Activated CD8-positive, alpha-beta memory T cell treated with anti-CD3 and anti-CD28 coated beads, Interleukin-2, amount 10 ng/mL, durations not matched to agents 7 days and 5 days (primary cell): Measurements from ENCODE around the gene KLHL17. TPM values are rescaled to one million over a fixed set of nuclear protein-coding genes. Genes with fewer than 3 reads are reported as not detected.

Experiments used
- ATAC-seq: fragments of 150-1000 bp; cut with Tn5 transposase; one replicate; pipeline ENCODE4 v1.10.0; 2021; ENCODE audit warnings: moderate library complexity
- CTCF ChIA-PET: fragments of 350-600 bp; sonication (Branson Sonifier 250); formaldehyde crosslinking; loops from one replicate; lab custom pipeline; 2021; ENCODE audit warnings: antibody characterized with exemption; lab: Charles Lee
- DNase-seq: peaks from one replicate; pipeline ENCODE4 v3.0.0-alpha.2; 2020
- H3K27ac Mint-ChIP-seq: one replicate; pipeline ENCODE4 v1.8.0; 2021; ENCODE audit warnings: mild to moderate bottlenecking, mixed read lengths
- H3K27me3 Mint-ChIP-seq: one replicate; pipeline ENCODE4 v1.8.0; 2021; ENCODE audit warnings: mixed read lengths
- H3K36me3 Mint-ChIP-seq: one replicate; pipeline ENCODE4 v1.8.0; 2021; ENCODE audit warnings: mild to moderate bottlenecking, mixed read lengths
- H3K4me1 Mint-ChIP-seq: one replicate; pipeline ENCODE4 v1.8.0; 2021; ENCODE audit warnings: mixed read lengths
- H3K4me3 Mint-ChIP-seq: one replicate; pipeline ENCODE4 v1.8.0; 2021; ENCODE audit warnings: mild to moderate bottlenecking, moderate library complexity, mixed read lengths
- H3K9me3 Mint-ChIP-seq: one replicate; pipeline ENCODE4 v1.8.0; 2022; ENCODE audit warnings: low read depth, mixed read lengths
- total RNA-seq, 2 experiments: library from RNA; stranded (reverse); gene quantifications; one replicate each; pipeline ENCODE4 v1.2.3, GENCODE V29; 2021

The KLHL17 gene
- total RNA-seq, 2 experiments from 2014 or later, result 30.7 to 32.4 TPM

DNA sequence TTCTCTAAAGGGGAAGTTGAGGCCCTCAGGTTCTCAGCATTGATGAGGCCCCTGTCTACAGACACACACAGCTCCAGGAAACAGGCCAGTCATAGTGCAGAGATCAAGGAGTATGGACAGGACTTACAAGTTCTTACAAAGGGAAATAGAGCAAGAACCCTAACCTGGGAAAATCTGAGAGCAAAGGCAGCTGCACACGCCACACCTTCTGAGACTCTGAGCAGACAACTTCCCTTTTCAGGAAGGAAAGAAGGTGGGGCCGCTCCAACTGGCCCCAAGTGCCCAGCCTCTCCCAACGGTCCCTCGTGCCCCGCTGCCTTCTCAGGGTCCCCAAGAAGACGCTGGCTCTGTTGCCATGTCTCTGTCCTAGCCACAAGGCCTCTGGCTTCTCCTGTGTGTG, 4.9 kb upstream of the KLHL17 start:
- Mint-ChIP-seq H3K36me3 (peaks cover 22% of the 10 kb centered on the region), H3K4me1 (peaks cover 11% of the 10 kb centered on the region), H3K27ac (no peak overlapping the region), H3K9me3 (no peaks in the 10 kb centered on the region), H3K4me3 (no peak overlapping the region), H3K27me3 (no peaks in the 10 kb centered on the region)
- CTCF ChIA-PET, result no interaction called here
- ATAC-seq (no peak), DNase-seq (no peak)

- CTCF ChIA-PET, result no interaction called here
- H3K4me3 Mint-ChIP-seq, result no peak overlapping the region
- ATAC-seq, result no peak
- peaks cover 15% of the 10 kb centered on the region for H3K36me3 Mint-ChIP-seq
- peaks cover 14% of the 10 kb centered on the region for H3K4me1 Mint-ChIP-seq
- DNase-seq, result no peak
- no peak overlapping the region for H3K27ac Mint-ChIP-seq
- no peaks in the 10 kb centered on the region for H3K27me3 Mint-ChIP-seq
- H3K9me3 Mint-ChIP-seq, result no peaks in the 10 kb centered on the region
Measured at GRCh38 chr1:956636-957035, 3.7 kb upstream of the KLHL17 start.

DNA sequence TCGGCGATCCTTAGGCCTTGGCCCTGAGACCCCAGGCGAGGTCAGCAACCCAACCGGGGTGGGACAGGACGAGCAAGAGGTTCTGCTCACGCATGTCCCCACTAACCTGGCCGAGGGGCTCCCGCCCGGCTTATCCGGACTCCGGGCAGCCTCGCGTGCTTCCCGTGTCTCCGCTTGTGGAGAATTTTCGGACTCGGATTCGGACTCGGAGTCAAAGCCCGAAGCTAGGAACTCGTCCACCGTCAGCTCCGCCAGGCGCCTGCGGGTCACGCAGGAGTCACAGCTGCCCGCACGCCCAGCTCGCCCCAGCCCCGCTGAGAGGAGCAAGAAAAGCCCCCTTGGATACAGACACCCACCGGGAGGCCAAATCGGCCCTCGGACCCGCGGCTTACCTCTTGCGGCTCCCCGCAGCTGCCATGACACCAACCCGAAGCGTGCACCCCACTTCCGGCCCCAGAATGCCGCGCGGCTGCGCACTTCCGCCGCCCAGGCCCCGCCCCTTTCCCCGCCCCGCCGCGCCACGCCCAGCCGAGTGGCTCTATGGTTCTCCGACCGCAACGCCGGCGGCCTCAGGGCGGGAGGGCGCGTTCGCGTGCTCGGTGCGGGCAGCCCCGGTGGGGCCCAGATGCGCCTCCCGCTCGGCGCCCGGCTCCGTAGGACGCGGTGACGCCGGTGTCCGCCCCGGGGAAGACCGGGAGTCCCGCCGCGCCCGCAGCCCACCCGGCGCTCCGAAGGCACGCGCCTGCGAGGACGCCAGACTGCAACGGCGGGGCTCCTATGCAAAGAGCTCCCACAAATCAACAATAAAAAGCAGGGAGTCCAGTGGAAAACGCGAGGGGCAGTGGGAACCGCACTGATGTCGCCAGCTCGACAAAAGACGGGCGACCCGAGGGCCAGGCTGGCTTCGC, 1.3 kb upstream of the KLHL17 start, which contains the start of gene NOC2L:
TSS of gene NOC2L (minus strand) at position 434 of the 908 bp plus-strand sequence. CDS start at position 418, 16 bp downstream.
- Mint-ChIP-seq H3K36me3 (peaks cover 12% of the 10 kb centered on the region), H3K9me3 (no peaks in the 10 kb centered on the region), H3K27me3 (no peaks in the 10 kb centered on the region), H3K4me3 (peak within 1 kb of the TSS; percentile 81), H3K4me1 (peaks cover 16% of the 10 kb centered on the region), H3K27ac (peak within 1 kb of the TSS; percentile 67)
- ATAC-seq, result peak; percentile 80
- DNase-seq, result peak; percentile 95
- CTCF ChIA-PET, result interaction anchor here (1.4 to 1.9 kb wide), 5 partner anchors 16 to 55 kb away, joined by 3 to 11 read pairs (median 6); no protein-coding TSS in a partner anchor

DNA sequence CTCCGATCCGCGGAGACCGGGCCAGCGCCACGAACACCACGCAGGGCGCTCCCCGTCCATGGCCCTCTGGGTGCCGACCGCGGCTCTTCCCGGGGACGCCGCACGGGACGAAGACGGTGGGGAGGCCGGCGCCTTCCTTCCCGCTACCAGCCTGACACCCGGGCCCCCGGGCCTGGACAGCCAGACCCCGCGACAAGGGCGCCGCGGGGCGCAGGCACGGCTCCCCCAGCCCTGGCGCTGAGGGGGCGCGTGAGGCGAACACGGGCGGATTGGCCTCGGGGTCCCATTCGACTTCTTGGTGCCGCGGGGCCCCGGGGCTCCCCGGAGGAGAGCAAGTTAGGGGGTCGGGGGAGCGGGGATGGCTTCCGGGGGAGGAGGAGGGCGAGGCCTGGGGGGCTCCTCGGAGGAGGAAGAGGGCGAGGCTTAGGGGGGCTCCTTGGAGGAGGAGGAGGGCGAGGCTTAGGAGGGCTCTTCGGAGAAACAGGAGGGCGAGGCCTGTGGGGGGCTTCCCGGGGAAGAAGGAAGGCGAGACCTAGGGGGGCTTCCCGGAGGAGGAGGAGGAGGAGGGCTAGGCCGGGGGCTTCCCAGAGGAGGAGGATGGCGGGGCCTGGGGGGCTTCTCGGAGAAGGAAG, 537 bp upstream of the KLHL17 start:
- Mint-ChIP-seq H3K4me3 (peak overlapping the region; percentile 81), H3K9me3 (no peaks in the 10 kb centered on the region), H3K27ac (peak overlapping the region; percentile 56), H3K27me3 (no peaks in the 10 kb centered on the region), H3K4me1 (peaks cover 16% of the 10 kb centered on the region), H3K36me3 (peaks cover 9% of the 10 kb centered on the region)
- DNase-seq (no peak), ATAC-seq (peak; percentile 13)
- CTCF ChIA-PET, result interaction anchor here (1.4 to 1.9 kb wide), 5 partner anchors 17 to 55 kb away, joined by 3 to 11 read pairs (median 6); no protein-coding TSS in a partner anchor

GRCh38 chr1:961132-961669, 817 bp downstream of the KLHL17 start:
- DNase-seq, result no peak
- no peaks in the 10 kb centered on the region for H3K9me3 Mint-ChIP-seq
- H3K4me3 Mint-ChIP-seq, result peak overlapping the region; percentile 41
- H3K4me1 Mint-ChIP-seq, result peaks cover 24% of the 10 kb centered on the region
- no peaks in the 10 kb centered on the region for H3K27me3 Mint-ChIP-seq
- CTCF ChIA-PET, result no interaction called here
- H3K27ac Mint-ChIP-seq, result no peak overlapping the region
- ATAC-seq, result no peak
- peaks cover 4% of the 10 kb centered on the region for H3K36me3 Mint-ChIP-seq

DNA sequence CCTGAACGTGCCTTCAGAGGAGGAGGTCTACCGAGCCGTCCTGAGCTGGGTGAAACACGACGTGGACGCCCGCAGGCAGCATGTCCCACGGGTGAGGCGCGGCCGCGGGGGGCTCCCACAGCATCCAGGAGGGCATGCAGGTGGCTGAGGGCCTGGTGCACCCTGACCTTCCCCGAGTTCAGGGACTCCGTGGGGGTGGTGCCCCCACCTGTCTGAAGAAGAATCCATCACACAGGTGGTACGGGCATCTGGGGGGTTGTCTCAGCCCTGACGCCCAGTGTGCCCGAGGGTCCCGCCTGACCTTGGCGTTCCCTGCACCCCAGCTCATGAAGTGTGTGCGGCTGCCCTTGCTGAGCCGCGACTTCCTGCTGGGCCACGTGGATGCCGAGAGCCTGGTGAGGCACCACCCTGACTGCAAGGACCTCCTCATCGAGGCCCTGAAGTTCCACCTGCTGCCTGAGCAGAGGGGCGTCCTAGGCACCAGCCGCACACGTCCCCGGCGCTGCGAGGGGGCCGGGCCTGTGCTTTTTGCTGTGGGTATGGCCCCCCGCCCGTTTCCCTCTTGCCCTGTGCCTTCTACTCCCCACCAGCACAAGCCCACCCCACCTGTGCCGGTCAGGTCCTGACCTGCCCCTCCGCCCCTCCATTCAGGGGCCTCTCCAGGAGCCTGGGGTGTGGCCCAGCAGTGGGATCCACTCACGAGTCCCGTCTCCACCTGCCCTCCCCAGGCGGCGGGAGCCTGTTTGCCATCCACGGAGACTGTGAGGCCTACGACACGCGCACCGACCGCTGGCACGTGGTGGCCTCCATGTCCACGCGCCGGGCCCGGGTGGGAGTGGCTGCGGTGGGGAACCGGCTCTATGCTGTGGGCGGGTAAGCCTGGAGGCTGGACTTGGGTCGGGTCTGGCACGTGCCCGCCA, 2.3 kb downstream of the KLHL17 start:
- ATAC-seq (no peak), DNase-seq (no peak)
- Mint-ChIP-seq H3K27me3 (no peaks in the 10 kb centered on the region), H3K4me1 (peaks cover 27% of the 10 kb centered on the region), H3K36me3 (peaks cover 2% of the 10 kb centered on the region), H3K4me3 (peak overlapping the region; percentile 30), H3K9me3 (no peaks in the 10 kb centered on the region), H3K27ac (no peak overlapping the region)
- CTCF ChIA-PET, result no interaction called here

GRCh38 chr1:963301-963651, 2.9 kb downstream of the KLHL17 start:
- Mint-ChIP-seq H3K27me3 (peaks cover 1% of the 10 kb centered on the region), H3K4me3 (no peak overlapping the region), H3K4me1 (peaks cover 25% of the 10 kb centered on the region), H3K36me3 (peaks cover 1% of the 10 kb centered on the region), H3K27ac (no peak overlapping the region), H3K9me3 (no peaks in the 10 kb centered on the region)
- ATAC-seq (no peak), DNase-seq (no peak)
- CTCF ChIA-PET, result interaction anchor here (1.6 kb wide), 1 partner anchor 59 kb away, joined by 3 read pairs; no protein-coding TSS in a partner anchor

DNA sequence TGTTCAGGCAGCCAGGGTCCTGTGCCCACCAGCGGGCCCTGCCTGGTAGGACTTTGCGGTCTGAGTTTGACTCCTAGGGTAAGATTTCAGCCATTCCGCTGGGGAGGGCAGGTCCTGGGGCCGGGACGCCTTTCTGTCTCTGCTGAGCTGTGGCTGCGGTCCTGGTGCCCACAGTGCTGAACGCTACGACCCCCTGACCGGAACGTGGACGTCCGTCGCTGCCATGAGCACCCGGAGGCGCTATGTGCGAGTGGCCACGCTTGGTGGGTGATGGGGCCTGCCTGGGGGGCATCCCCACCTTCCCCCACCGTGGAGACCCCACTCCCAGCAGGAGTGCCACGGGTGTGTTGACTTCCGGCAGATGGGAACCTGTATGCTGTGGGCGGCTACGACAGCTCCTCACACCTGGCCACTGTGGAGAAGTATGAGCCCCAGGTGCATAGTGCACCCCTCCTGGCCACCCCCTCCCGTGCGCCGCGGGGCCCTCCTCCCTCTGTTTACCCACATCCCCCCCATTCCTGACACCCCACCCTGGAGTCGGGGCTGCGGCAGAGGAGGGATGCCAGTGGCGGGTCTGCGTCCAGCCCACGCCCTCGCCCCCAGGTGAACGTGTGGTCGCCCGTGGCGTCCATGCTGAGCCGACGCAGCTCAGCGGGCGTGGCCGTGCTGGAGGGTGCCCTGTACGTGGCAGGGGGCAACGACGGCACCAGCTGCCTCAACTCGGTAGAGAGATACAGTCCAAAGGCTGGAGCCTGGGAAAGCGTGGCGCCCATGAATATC, 3.6 kb downstream of the KLHL17 start:
- Mint-ChIP-seq H3K4me3 (no peak overlapping the region), H3K27me3 (peaks cover 2% of the 10 kb centered on the region), H3K27ac (no peak overlapping the region), H3K4me1 (peaks cover 21% of the 10 kb centered on the region), H3K36me3 (peaks cover 1% of the 10 kb centered on the region), H3K9me3 (no peaks in the 10 kb centered on the region)
- ATAC-seq (no peak), DNase-seq (no peak)
- CTCF ChIA-PET, result interaction anchor here (1.6 kb wide), 1 partner anchor 59 kb away, joined by 3 read pairs; no protein-coding TSS in a partner anchor

- ATAC-seq (no peak), DNase-seq (no peak)
- H3K27ac Mint-ChIP-seq, result no peak overlapping the region
- H3K9me3 Mint-ChIP-seq, result no peaks in the 10 kb centered on the region
- no peak overlapping the region for H3K4me3 Mint-ChIP-seq
- H3K27me3 Mint-ChIP-seq, result peaks cover 6% of the 10 kb centered on the region
- H3K4me1 Mint-ChIP-seq, result peaks cover 20% of the 10 kb centered on the region
- CTCF ChIA-PET, result interaction anchor here (1.6 kb wide), 1 partner anchor 60 kb away, joined by 3 read pairs; no protein-coding TSS in a partner anchor
- peaks cover 1% of the 10 kb centered on the region for H3K36me3 Mint-ChIP-seq
Measured at GRCh38 chr1:964691-965525, 4.5 kb downstream of the KLHL17 start.

- DNase-seq (no peak), ATAC-seq (no peak)
- Mint-ChIP-seq H3K9me3 (no peaks in the 10 kb centered on the region), H3K4me3 (peak overlapping the region; percentile 50), H3K27ac (peak overlapping the region; percentile 28), H3K36me3 (peaks cover 1% of the 10 kb centered on the region), H3K4me1 (peaks cover 20% of the 10 kb centered on the region), H3K27me3 (peaks cover 6% of the 10 kb centered on the region)
- CTCF ChIA-PET, result no interaction called here
Measured at GRCh38 chr1:965526-966134, 5.2 kb downstream of the KLHL17 start.

DNA sequence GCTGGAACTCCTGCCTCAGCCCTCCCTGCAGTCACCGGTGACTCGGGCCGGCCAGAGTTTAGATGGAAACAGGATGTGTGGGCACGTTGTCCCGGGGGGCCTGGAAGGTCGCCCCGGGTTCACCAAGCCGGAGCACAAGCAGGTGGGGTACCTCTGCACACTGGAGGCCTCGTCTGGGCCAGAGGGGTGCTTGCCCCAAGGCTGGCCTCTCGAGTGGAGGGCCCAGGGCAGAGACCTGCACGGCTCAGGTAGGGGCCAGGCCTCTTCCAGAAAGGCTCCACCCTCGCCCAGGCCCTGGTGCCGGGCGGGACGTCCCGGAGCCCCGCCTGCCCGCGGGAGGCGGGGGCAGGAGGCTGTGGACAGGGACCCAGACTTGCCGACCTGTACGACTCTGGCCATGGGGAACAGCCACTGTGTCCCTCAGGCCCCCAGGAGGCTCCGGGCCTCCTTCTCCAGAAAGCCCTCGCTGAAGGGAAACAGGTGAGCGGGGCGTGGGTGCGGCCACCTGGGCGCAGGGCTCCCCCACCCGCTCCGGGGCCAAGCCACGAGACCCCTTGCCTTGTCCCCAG, 5.8 kb downstream of the KLHL17 start, which contains the start of gene PLEKHN1:
TSS of gene PLEKHN1 (plus strand) at position 348 of the 569 bp plus-strand sequence. CDS start at position 398, 50 bp downstream.
- CTCF ChIA-PET, result interaction anchor here (0.6 to 1.3 kb wide), 9 partner anchors 9 to 409 kb away, joined by 3 to 17 read pairs (median 3); partner anchors contain the start of gene AURKAIP1
- Mint-ChIP-seq H3K4me3 (peak within 1 kb of the TSS; percentile 79), H3K9me3 (no peaks in the 10 kb centered on the region), H3K27ac (peak within 1 kb of the TSS; percentile 85), H3K36me3 (peaks cover 1% of the 10 kb centered on the region), H3K27me3 (peaks cover 6% of the 10 kb centered on the region), H3K4me1 (peaks cover 20% of the 10 kb centered on the region)
- DNase-seq (peak; percentile 69), ATAC-seq (peak; percentile 68)
